ENCODE data around the gene OR5I1.
"Not testable (repeated sequence)": the region's sequence is repeated elsewhere in the genome, so short reads cannot be mapped to it uniquely, and the experiment has no call there.

Gene OR5I1

GRCh38 chr11:55936300-55936699 is at the start of gene OR5I1:
OR5I1 (minus strand) TSS chr11:55936400; CDS start chr11:55936400, 0 bp downstream.
- Mint-ChIP-seq H3K9me3 (peaks cover 5% of the 10 kb centered on the region), H3K36me3 (ENCODE audit: low read depth) (no peaks in the 10 kb centered on the region), H3K27ac (no peak within 1 kb of the TSS), H3K27me3 (no peaks in the 10 kb centered on the region), H3K4me1 (no peaks in the 10 kb centered on the region), H3K4me3 (no peak within 1 kb of the TSS)
- no peak for ATAC-seq
- no peak for DNase-seq

DNA sequence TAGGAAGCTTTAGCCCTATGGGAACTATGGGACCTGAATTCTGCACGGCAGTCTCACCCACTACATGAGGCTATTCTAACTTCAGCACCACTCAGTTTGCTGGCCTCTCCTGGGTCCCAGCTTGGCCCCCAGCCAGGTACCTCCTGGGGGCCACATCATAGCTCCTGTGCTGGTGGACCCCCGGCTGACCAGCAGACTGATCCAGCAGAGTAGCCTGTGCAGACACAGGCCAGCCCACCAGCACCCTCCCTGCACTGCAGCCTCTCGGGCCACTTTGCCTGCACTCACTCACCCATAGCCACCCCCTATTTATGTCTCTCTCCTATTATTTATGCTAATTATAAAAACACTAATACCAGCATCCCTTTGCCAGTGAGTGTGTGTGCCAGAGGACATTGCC is 34.7 kb upstream of the OR5I1 start:
- Mint-ChIP-seq H3K27me3 (no peaks in the 10 kb centered on the region), H3K27ac (no peak overlapping the region), H3K36me3 (ENCODE audit: low read depth) (no peaks in the 10 kb centered on the region), H3K4me3 (no peak overlapping the region), H3K4me1 (no peaks in the 10 kb centered on the region), H3K9me3 (peaks cover 23% of the 10 kb centered on the region)
- ATAC-seq, result no peak
- DNase-seq, result no peak

- Mint-ChIP-seq H3K27me3 (no peaks in the 10 kb centered on the region), H3K9me3 (peaks cover 23% of the 10 kb centered on the region), H3K36me3 (ENCODE audit: low read depth) (no peaks in the 10 kb centered on the region), H3K27ac (no peak within 1 kb of the TSS), H3K4me1 (no peaks in the 10 kb centered on the region), H3K4me3 (no peak within 1 kb of the TSS)
- DNase-seq (no peak), ATAC-seq (no peak)
Observed at GRCh38 chr11:55969845-55970244, 33.6 kb upstream of the OR5I1 start, which contains the start of gene OR10AG1. OR10AG1 (minus strand) TSS chr11:55969945; CDS start chr11:55969907, 38 bp downstream.

DNA sequence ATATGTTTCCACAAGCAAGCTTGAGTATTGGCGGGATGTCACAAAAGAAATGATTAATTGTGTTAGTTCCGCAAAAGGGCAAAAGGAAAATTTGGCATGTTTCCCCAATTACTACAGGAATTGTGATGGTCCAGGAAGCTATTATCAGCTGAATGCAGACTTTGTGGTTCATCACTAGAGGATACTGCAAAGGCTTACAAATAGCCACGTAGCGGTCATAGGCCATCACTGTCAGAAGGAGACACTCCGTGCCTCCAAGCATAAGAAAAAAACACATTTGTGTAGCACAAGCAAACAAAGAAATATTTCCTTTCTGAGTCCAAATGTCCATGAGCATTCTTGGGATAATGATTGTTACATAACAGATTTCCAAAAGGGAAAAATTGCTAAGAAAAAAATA is 31.7 kb upstream of the OR5I1 start:
- Mint-ChIP-seq H3K9me3 (peaks cover 21% of the 10 kb centered on the region), H3K4me1 (no peaks in the 10 kb centered on the region), H3K36me3 (ENCODE audit: low read depth) (no peaks in the 10 kb centered on the region), H3K27me3 (no peaks in the 10 kb centered on the region), H3K27ac (no peak overlapping the region), H3K4me3 (no peak overlapping the region)
- DNase-seq, result no peak
- no peak for ATAC-seq

DNA sequence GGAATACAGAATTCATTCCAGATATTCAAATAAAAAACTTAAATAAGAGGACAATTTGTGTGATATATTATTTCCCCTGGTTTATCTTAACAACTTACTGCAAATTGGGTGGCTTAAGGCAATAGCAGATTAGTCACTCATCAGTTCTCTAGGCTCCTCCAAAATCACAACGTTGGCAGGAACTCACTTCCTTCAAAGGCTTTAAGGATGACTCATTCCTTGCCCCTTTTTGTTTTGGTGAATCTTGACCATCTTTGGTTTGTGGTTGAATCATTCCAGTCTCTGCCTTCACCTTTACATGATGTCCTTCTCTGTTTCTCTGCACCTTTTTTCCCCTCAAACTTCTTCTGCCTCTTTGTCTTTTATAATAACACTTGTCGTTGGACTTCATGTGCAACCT is 30.2 kb upstream of the OR5I1 start:
- ATAC-seq (no peak), DNase-seq (no peak)
- H3K4me3 Mint-ChIP-seq, result no peak overlapping the region

DNA sequence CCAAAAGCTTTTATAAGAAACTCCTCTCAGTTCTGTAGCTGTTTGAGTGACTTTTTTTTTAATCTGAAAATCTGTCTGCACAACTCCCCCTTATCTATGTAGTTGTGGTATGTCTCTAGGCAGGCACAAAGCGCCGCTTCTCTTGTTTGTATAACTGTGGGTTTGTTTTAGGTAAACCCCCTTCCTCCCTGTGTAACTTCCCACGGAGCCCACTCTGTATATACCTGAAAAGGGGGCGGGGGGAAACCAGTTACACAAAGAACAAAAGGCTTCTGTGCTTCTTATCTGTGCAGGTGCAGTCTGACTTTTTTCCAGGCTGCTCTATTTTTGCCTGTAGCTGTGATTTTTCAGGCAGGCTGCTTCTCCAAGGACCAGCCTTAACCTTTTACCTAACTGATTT is 20.3 kb upstream of the OR5I1 start:
- DNase-seq (no peak), ATAC-seq (no peak)
- peaks cover 8% of the 10 kb centered on the region for H3K9me3 Mint-ChIP-seq
- H3K36me3 Mint-ChIP-seq (ENCODE audit: low read depth), result no peaks in the 10 kb centered on the region
- no peak overlapping the region for H3K4me3 Mint-ChIP-seq
- no peaks in the 10 kb centered on the region for H3K27me3 Mint-ChIP-seq
- H3K27ac Mint-ChIP-seq, result no peak overlapping the region
- H3K4me1 Mint-ChIP-seq, result no peaks in the 10 kb centered on the region

More for the DNA sequence above, 30.2 kb upstream of the OR5I1 start:
- Mint-ChIP-seq H3K27ac (no peak overlapping the region), H3K9me3 (peaks cover 14% of the 10 kb centered on the region), H3K27me3 (no peaks in the 10 kb centered on the region), H3K36me3 (ENCODE audit: low read depth) (no peaks in the 10 kb centered on the region), H3K4me1 (no peaks in the 10 kb centered on the region)

- ATAC-seq, result no peak
- Mint-ChIP-seq H3K36me3 (ENCODE audit: low read depth) (no peaks in the 10 kb centered on the region), H3K4me3 (no peak overlapping the region), H3K27me3 (no peaks in the 10 kb centered on the region), H3K27ac (no peak overlapping the region), H3K9me3 (no peaks in the 10 kb centered on the region), H3K4me1 (no peaks in the 10 kb centered on the region)
- no peak for DNase-seq
Observed at GRCh38 chr11:55949330-55949729, 13.1 kb upstream of the OR5I1 start.

DNA sequence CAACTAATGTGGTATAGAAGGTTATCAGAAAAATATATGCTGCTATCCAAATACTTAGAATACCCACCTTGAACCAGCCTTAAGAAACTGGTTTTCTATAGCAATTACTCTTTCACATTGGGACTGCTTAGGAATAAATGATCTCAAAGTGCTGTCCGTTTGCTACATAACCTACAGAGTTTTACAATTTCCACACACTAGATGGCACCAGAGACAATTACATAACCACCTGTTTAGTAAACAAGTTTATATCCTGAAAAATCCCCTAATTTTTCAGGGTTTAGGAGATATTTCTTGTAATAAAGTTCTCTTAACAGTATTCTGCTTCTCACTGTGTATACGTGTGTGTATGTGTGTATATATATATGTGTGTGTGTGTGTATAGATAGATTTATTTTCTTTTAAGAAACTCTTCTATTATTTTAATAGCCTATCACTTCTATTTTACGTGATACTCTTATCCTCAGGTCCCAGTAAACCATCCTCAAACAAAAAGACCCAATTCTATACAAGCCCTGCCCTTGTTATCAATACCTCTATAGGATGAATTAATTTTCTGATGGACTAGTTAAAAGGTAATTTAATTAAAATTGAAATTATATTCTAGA is 6.7 kb upstream of the OR5I1 start:
- no peak for ATAC-seq
- no peaks in the 10 kb centered on the region for H3K36me3 Mint-ChIP-seq (ENCODE audit: low read depth)
- H3K4me3 Mint-ChIP-seq, result no peak overlapping the region
- H3K27ac Mint-ChIP-seq, result no peak overlapping the region
- no peaks in the 10 kb centered on the region for H3K27me3 Mint-ChIP-seq
- no peaks in the 10 kb centered on the region for H3K9me3 Mint-ChIP-seq
- no peaks in the 10 kb centered on the region for H3K4me1 Mint-ChIP-seq
- DNase-seq, result no peak

GRCh38 chr11:55920537-55920936 is 15.7 kb downstream of the OR5I1 start:
- Mint-ChIP-seq H3K36me3 (ENCODE audit: low read depth) (no peaks in the 10 kb centered on the region), H3K4me1 (no peaks in the 10 kb centered on the region), H3K27me3 (no peaks in the 10 kb centered on the region), H3K4me3 (no peak overlapping the region), H3K27ac (no peak overlapping the region), H3K9me3 (peaks cover 21% of the 10 kb centered on the region)
- ATAC-seq, result no peak
- DNase-seq, result no peak

GRCh38 chr11:55914482-55914881 is 21.7 kb downstream of the OR5I1 start, which contains the start of gene OR5W2:
OR5W2 (minus strand) TSS chr11:55914582; CDS start chr11:55914582, 0 bp downstream.
- H3K36me3 Mint-ChIP-seq (ENCODE audit: low read depth), result no peaks in the 10 kb centered on the region
- no peaks in the 10 kb centered on the region for H3K4me1 Mint-ChIP-seq
- H3K27ac Mint-ChIP-seq, result no peak within 1 kb of the TSS
- no peak for ATAC-seq
- H3K9me3 Mint-ChIP-seq, result peaks cover 19% of the 10 kb centered on the region
- H3K4me3 Mint-ChIP-seq, result no peak within 1 kb of the TSS
- no peak for DNase-seq
- H3K27me3 Mint-ChIP-seq, result no peaks in the 10 kb centered on the region

- DNase-seq (no peak), ATAC-seq (no peak)
- no peaks in the 10 kb centered on the region for H3K4me1 Mint-ChIP-seq
- H3K4me3 Mint-ChIP-seq, result no peak overlapping the region
- H3K9me3 Mint-ChIP-seq, result peaks cover 12% of the 10 kb centered on the region
- no peaks in the 10 kb centered on the region for H3K27me3 Mint-ChIP-seq
- H3K36me3 Mint-ChIP-seq (ENCODE audit: low read depth), result no peaks in the 10 kb centered on the region
- no peak overlapping the region for H3K27ac Mint-ChIP-seq
Observed at GRCh38 chr11:55902308-55902707, 33.9 kb downstream of the OR5I1 start.

DNA sequence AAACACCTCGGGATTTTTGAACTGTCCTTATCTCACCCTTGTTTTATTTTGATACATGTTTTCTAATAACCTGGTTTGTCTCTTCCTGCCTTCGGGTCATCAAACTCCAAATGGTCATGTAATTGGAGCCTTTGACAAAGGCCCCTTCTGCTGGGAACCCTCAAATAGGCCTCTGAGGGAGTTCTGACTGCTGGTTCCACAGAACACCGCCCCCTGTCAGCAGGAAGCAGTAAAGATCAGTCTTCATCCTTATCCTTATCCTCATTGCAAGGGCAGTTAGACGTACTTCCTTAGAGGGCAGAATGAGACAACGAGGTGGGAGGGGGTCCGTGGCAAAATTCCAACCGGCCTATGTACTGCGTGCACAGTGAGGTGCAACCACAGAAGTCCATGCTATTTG is 41.0 kb downstream of the OR5I1 start:
- Mint-ChIP-seq H3K27me3 (no peaks in the 10 kb centered on the region), H3K36me3 (ENCODE audit: low read depth) (no peaks in the 10 kb centered on the region), H3K9me3 (peaks cover 8% of the 10 kb centered on the region), H3K27ac (no peak overlapping the region), H3K4me1 (no peaks in the 10 kb centered on the region), H3K4me3 (no peak overlapping the region)
- DNase-seq, result no peak
- no peak for ATAC-seq

DNA sequence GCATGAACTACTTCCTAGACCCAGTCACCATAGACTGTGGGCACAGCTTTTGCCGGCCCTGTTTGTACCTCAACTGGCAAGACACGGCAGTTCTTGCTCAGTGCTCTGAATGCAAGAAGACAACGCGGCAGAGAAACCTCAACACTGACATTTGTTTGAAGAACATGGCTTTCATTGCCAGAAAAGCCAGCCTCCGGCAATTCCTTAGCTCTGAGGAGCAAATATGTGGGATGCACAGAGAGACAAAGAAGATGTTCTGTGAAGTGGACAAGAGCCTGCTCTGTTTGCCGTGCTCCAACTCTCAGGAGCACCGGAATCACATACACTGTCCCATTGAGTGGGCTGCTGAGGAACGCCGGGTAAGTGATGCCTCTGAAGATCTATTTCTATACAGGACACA is 50.7 kb downstream of the OR5I1 start:
- H3K27ac Mint-ChIP-seq; H3K4me3 Mint-ChIP-seq; H3K9me3 Mint-ChIP-seq; H3K27me3 Mint-ChIP-seq; H3K36me3 Mint-ChIP-seq (ENCODE audit: low read depth); DNase-seq; H3K4me1 Mint-ChIP-seq; ATAC-seq: not testable (repeated sequence)

All from activated naive CD8-positive, alpha-beta T cell treated with anti-CD3 and anti-CD28 coated beads, Interleukin-2, amount 50 U/mL, for 24 hours (primary cell).